ENCODE results near the gene SH2D2A. TPM values are rescaled to one million over a fixed set of nuclear protein-coding genes. Genes with fewer than 3 reads are reported as not detected.

SH2D2A gene
- total RNA-seq, 2 experiments from 2014 or later, result 2.1 to 5.8 TPM

DNA sequence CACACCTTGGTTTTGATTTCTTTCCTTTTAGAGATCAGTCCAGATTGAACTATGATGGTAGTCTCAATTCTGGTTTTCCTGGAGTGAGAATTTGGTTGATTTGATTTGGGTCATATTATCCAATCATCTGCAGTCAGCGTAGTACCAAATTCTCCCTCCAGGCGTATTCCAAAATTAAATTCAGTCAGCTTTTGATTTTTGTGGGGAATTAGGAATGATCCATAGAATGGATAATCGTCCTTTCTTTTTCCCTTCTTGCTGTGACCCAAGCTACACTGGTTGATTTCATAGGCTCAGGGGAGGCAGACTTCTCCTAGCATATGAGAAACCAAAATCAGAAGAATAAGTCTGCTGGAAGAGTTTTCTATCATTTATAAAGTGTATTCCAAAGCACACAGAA is 44.4 kb downstream of the SH2D2A start:
- no TSS peak for BruUV-seq (replicated peaks)
- Histone ChIP-seq H2AFZ (ENCODE audit: low read length) (no peak overlapping the region), H3K79me2 (ENCODE audit: insufficient read depth, low read depth, low read length) (peaks cover 87% of the 10 kb centered on the region), H4K20me1 (ENCODE audit: insufficient read depth, low read length) (peaks cover 25% of the 10 kb centered on the region), H3K4me1 (ENCODE audit: insufficient read depth, low read length, poor library complexity, severe bottlenecking) (peaks cover 22% of the 10 kb centered on the region), H3K27ac (ENCODE audit: low read depth, low read length, poor library complexity, severe bottlenecking) (no peak overlapping the region), H3K9me2 (ENCODE audit: insufficient read depth, low read length) (no peaks in the 10 kb centered on the region), H3K9me3 (ENCODE audit: low read length) (no peaks in the 10 kb centered on the region), H3K36me3 (ENCODE audit: insufficient read depth, low read length) (peaks cover 57% of the 10 kb centered on the region), H3K4me3 (ENCODE audit: low read depth, low read length, poor library complexity, severe bottlenecking) (no peak overlapping the region), H3K4me2 (ENCODE audit: low read length) (peak overlapping the region; percentile 6; the same call in 1 of the 2 replicates)
- TF ChIP-seq EZH2phosphoT487 (IDR thresholded peaks at IDR 0.05; ENCODE audit: borderline replicate concordance, low read depth, low read length), result no peak
- TF ChIP-seq, protein P1, sequence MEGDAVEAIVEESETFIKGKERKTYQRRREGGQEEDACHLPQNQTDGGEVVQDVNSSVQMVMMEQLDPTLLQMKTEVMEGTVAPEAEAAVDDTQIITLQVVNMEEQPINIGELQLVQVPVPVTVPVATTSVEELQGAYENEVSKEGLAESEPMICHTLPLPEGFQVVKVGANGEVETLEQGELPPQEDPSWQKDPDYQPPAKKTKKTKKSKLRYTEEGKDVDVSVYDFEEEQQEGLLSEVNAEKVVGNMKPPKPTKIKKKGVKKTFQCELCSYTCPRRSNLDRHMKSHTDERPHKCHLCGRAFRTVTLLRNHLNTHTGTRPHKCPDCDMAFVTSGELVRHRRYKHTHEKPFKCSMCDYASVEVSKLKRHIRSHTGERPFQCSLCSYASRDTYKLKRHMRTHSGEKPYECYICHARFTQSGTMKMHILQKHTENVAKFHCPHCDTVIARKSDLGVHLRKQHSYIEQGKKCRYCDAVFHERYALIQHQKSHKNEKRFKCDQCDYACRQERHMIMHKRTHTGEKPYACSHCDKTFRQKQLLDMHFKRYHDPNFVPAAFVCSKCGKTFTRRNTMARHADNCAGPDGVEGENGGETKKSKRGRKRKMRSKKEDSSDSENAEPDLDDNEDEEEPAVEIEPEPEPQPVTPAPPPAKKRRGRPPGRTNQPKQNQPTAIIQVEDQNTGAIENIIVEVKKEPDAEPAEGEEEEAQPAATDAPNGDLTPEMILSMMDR (conservative IDR thresholded peaks at IDR 0.05; ENCODE audit: low read length), result no peak
- POLR2A ChIA-PET, result interaction anchor here (0.6 to 1.2 kb wide), 2 partner anchors 9 to 12 kb away, joined by 3 to 4 read pairs; no protein-coding TSS in a partner anchor
- intact Hi-C loops (cut with micrococcal nuclease; ENCODE audit: unreplicated experiment), result no loop called here
- DNase-seq (ENCODE audit: low spot score), result no peak
- CTCF ChIA-PET (ENCODE audit: unreplicated experiment), result no interaction called here

DNA sequence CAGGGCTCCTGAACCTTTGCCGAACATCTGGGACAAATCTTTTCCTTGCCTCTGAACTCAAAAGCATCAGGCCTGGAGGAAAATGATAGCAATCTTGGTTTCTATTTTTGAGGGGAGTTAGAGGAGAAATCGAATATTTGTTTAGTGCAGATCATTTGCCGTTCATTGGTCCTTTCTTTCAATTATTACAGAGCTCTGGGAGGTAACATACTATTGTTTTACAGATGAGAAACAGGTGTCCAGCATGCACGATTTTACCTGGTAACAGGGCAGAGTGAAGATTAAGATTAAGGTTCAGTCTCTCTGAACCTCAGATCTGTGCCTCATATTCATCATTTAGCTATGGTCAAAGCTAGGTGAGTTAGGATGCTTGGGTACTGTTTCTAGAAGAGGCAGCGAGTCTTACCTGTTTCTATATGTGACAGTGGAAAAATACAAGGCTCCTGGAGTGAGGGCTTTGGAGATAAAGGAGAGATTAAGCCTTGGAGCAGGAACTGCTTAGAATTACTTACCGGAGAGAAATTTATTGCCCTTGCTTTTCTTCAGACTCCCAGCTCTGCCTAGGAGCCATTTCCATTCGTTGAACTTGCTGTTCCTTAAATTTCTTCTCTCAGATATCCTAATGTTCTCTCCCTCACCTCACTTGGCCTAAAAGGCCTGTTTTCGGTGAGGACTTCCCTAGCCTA is 47.9 kb downstream of the SH2D2A start:
- H3K36me3 ChIP-seq (ENCODE audit: insufficient read depth, low read length), result peaks cover 46% of the 10 kb centered on the region
- no peaks in the 10 kb centered on the region for H3K9me3 ChIP-seq (ENCODE audit: low read length)
- peaks cover 72% of the 10 kb centered on the region for H3K79me2 ChIP-seq (ENCODE audit: insufficient read depth, low read depth, low read length)
- intact Hi-C loops (cut with micrococcal nuclease; ENCODE audit: unreplicated experiment), result no loop called here
- H3K4me1 ChIP-seq (ENCODE audit: insufficient read depth, low read length, poor library complexity, severe bottlenecking), result peaks cover 24% of the 10 kb centered on the region
- ChIA-PET POLR2A (interaction anchor here (1.1 to 1.4 kb wide), 3 partner anchors 10 to 28 kb away, joined by 4 to 7 read pairs (median 4); partner anchors contain the start of gene MRPL24), CTCF (ENCODE audit: unreplicated experiment) (no interaction called here)
- peak overlapping the region; percentile 98 for H3K4me2 ChIP-seq (ENCODE audit: low read length)
- peak overlapping the region; percentile 64 for H3K27ac ChIP-seq (ENCODE audit: low read depth, low read length, poor library complexity, severe bottlenecking)
- TF ChIP-seq, protein P1 (conservative IDR thresholded peaks at IDR 0.05; ENCODE audit: low read length), result no peak
- no peak for TF ChIP-seq EZH2phosphoT487 (IDR thresholded peaks at IDR 0.05; ENCODE audit: borderline replicate concordance, low read depth, low read length)
- peaks cover 23% of the 10 kb centered on the region for H4K20me1 ChIP-seq (ENCODE audit: insufficient read depth, low read length)
- no peak for DNase-seq (ENCODE audit: low spot score)
- no TSS peak for BruUV-seq (replicated peaks)
- H3K4me3 ChIP-seq (ENCODE audit: low read depth, low read length, poor library complexity, severe bottlenecking), result peak overlapping the region; percentile 89
- H2AFZ ChIP-seq (ENCODE audit: low read length), result no peak overlapping the region
- H3K9me2 ChIP-seq (ENCODE audit: insufficient read depth, low read length), result no peaks in the 10 kb centered on the region
